ENCODE results near the gene HNRNPH1.

Gene HNRNPH1

DNA sequence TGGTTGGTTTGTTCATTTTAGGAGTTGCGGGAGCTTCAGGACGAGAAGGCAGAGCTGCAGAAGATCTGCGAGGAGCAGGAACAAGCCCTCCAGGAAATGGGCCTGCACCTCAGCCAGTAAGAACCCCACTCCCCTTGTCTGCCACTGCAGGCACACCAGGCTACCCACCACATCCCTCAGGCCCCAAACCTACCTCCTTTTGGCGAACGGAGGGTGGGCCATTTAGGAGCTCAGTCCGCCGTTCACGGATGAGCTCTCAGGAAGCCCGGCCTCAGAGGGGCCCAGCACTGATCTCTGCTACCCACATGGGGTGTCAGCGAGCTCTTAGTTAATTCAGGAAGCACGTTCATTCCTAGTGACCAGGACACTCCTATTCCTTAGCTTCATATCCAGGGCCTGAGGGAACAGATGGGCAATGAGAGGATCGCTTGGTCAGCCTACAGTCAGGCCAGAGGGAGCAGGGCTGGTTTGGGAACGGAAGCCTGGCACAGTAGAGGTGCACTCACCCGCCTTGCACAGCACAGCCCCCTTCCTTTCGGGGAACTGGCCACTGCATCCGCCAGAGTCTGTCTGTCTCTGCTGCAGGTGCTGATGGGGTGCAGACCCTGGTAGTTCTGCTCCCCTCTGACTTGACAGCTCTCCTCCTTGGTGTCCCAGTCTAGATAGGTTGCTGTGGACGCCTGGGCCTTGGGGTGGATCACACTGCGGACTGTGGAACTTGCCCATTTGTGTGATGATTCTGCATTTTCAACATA lies 21.4 kb downstream of the HNRNPH1 start:
- DNase-seq, result no peak

- no peak for DNase-seq
Measured at GRCh38 chr5:179599973-179600372, 23.5 kb downstream of the HNRNPH1 start.

DNA sequence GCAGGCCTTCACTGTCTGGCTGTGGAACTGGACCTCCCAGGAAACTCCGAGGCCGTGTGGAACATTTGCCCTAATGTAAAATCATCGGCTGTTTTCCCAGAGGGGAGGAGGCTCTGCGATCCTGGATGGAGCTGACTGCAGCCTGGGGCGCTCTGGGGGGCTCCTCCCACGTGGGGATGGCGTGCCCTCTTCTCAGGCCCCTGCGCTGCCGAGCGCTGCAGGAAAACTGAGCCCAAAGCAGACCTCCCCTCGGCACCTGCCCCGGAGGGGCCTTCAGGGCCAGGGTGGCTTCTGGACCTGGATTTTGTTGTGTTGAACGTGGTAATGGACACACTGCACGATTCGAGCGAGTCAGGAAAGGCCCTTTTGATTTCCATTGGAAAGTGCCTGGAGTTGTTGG lies 23.9 kb downstream of the HNRNPH1 start:
- DNase-seq, result no peak

GRCh38 chr5:179599100-179599499 lies 24.4 kb downstream of the HNRNPH1 start:
- no peak for DNase-seq

- DNase-seq, result no peak
Measured at GRCh38 chr5:179596421-179596820, 27.1 kb downstream of the HNRNPH1 start.

- no peak for DNase-seq
Measured at GRCh38 chr5:179595916-179596315, 27.6 kb downstream of the HNRNPH1 start.

- no peak for DNase-seq
Measured at GRCh38 chr5:179588166-179588565, 35.3 kb downstream of the HNRNPH1 start.

GRCh38 chr5:179585941-179586401 lies 37.5 kb downstream of the HNRNPH1 start:
- no peak for DNase-seq

DNA sequence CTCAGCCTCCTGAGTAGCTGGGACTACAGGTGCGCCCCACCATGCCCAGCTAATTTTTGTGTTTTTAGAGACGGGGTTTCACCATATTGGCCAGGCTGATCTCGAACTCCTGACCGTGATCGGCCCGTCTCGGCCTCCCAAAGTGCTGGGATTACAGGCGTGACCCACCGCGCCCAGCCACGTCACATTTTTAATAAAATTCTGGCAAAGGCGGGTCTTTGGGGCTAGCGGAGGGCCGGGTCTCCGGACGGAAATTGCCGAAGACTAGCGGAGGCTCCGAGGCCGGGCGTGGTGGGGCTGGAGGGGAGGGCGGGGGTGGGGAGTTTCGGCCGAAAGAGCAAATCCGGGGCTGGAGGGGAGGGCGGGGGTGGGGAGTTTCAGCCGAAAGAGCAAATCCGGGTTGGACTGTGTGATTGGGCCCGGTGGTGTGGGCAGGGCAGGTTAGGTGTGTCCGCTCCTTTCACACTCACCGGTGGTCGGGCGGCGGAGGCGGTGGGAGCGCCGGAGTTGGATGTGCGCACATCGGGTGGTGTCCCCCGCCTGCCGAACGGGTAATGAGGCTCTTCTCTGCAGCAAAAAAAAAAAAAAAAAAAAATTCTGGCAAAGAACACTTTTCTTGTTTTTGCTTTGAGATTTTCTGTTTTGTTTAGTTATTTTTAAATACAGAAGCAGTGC lies 46.0 kb downstream of the HNRNPH1 start:
- DNase-seq, result no peak

DNA sequence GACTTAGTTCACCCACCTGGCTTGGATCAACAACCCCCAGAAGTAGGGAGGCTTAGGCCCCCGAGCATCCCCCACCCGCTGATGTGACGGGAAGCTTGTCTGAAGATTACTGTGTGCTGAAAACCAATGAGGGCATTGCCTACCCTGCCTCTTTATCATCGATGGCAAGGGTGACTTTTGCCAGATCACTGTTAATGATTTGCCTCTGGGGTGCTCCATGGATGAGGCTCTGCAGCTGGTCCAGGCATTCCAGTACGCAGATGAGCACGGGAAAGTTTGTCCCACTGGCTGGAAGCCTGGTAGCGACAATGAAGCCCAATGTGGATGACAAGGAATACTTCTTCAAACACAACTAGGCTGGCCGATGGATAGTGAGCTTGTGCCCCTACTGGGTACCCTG lies 51.1 kb downstream of the HNRNPH1 start:
- no peak for DNase-seq

GRCh38 chr5:179568721-179569120 lies 54.8 kb downstream of the HNRNPH1 start:
- DNase-seq, result no peak

DNA sequence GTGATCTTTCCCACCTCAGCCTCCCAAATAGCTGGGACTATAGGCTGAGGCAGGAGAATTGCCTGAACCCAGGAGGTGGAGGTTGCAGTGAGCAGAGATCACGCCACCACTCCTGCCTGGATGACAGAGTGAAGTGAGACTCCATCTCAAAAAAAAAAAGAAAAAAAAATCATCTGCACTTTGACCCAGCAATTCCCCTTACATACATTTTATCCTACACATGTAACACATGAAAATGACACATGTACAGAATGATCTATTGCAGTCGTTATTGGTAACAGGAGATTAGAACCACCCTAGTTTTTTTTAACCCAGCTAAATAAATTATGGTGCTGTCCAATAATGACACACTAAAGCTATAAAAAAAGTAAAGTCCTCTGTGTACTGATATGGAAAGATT lies 58.9 kb downstream of the HNRNPH1 start:
- DNase-seq, result no peak
